HepG2 (cell line): ENCODE measurements around the gene C2CD2.

Experiments used
- CTCF ChIP-seq: sonication (generic); formaldehyde crosslinking; IDR thresholded peaks from 2 replicates; pipeline ENCODE4 v1.5.0; 2020; ENCODE audit warnings: mild to moderate bottlenecking, missing genetic modification reagents, moderate library complexity
- EZH2 ChIP-seq: conservative IDR thresholded peaks from 2 replicates; pipeline ENCODE4 v1.6.1; 2012; ENCODE audit warnings: mild to moderate bottlenecking, low read depth, low read length, moderate library complexity
- HNF1A ChIP-seq, 2 experiments: sonication (generic) in 1 of 2; formaldehyde crosslinking in 1 of 2; IDR thresholded peaks; 2 replicates each; pipeline versions ENCODE4 v1.4.0 to v1.6.1; 2016 to 2020; ENCODE audit warnings: borderline replicate concordance in 1 of 2, low read depth in 1 of 2, mild to moderate bottlenecking in 1 of 2, missing genetic modification reagents in 1 of 2
- KAT8 ChIP-seq: IDR thresholded peaks from 2 replicates; pipeline ENCODE4 v1.6.1; 2016; ENCODE audit warnings: missing genetic modification reagents, missing compliant biosample characterization
- NR2F6 ChIP-seq, 2 experiments: IDR thresholded peaks; 2 replicates each; pipeline ENCODE4 v1.6.1; 2016; ENCODE audit warnings: antibody characterized with exemption in 1 of 2, mild to moderate bottlenecking in 1 of 2
- POLR2A ChIP-seq, 2 experiments: IDR thresholded peaks; 2 replicates each; pipeline ENCODE4 v1.6.1; 2011; ENCODE audit warnings: low read depth in 2 of 2, low read length in 2 of 2, mild to moderate bottlenecking in 1 of 2, moderate library complexity in 1 of 2; ENCODE audit not compliant: insufficient read depth in 1 of 2
- PTBP1 ChIP-seq: fragments of 200-400 bp; formaldehyde crosslinking; IDR thresholded peaks from 2 replicates; pipeline ENCODE4 v1.6.1; 2018; ENCODE audit warnings: low read length, low read depth; ENCODE audit not compliant: poor library complexity, severe bottlenecking
- RFX5 ChIP-seq: IDR thresholded peaks from 2 replicates; pipeline ENCODE4 v1.6.1; 2011; ENCODE audit warnings: low read depth, low read length, improper control_type of control experiment
- RXRB ChIP-seq: IDR thresholded peaks from 2 replicates; pipeline ENCODE4 v1.6.1; 2016; ENCODE audit warnings: borderline replicate concordance, missing genetic modification reagents, missing compliant biosample characterization
- ZNF484 ChIP-seq: sonication (generic); formaldehyde crosslinking; IDR thresholded peaks from 2 replicates; pipeline ENCODE4 v1.5.1; 2020; ENCODE audit warnings: mild to moderate bottlenecking, low read depth, missing genetic modification reagents, borderline replicate concordance
- ZNF768 ChIP-seq: sonication (generic); formaldehyde crosslinking; IDR thresholded peaks from 2 replicates; pipeline ENCODE4 v1.4.0; 2020; ENCODE audit warnings: missing genetic modification reagents

GRCh38 chr21:41974752-41975053 lies 20.9 kb upstream of the C2CD2 start:
- TF ChIP-seq ZNF484 (CRISPR knock-in tag) (no peak), POLR2A (IDR thresholded peaks at IDR 0.05; ENCODE audit: insufficient read depth in 1 of 2, low read depth in 2 of 2, low read length in 2 of 2) (no peak), NR2F6 (IDR thresholded peaks at IDR 0.05) (no peak), NR2F6 (CRISPR knock-in tag; IDR thresholded peaks at IDR 0.05) (no peak), CTCF (no peak), ZNF768 (CRISPR knock-in tag) (no peak), RXRB (CRISPR knock-in tag) (no peak), EZH2 (no peak), HNF1A (IDR thresholded peaks at IDR 0.05; ENCODE audit: low read depth) (no peak), HNF1A (CRISPR knock-in tag; IDR thresholded peaks at IDR 0.05; ENCODE audit: borderline replicate concordance) (no peak), PTBP1 (no peak), KAT8 (CRISPR knock-in tag) (no peak), RFX5 (no peak)
